Fibroblast of lung (primary cell): ENCODE data around the gene GGA3.

ENCODE experiments used
- CTCF ChIP-seq, 2 donors: IDR thresholded peaks in 1 of 2; conservative IDR thresholded peaks in 1 of 2; 1 replicate in 1 of 2; 2 replicates in 1 of 2; pipeline ENCODE4 v1.5.1; 2011 to 2012; ENCODE audit warnings: low read length in 2 of 2, control low read depth in 1 of 2, inconsistent platforms in 1 of 2, low read depth in 1 of 2, mild to moderate bottlenecking in 1 of 2
- EZH2 ChIP-seq: IDR thresholded peaks from 2 replicates; pipeline ENCODE4 v1.5.1; 2012; ENCODE audit warnings: low read length, control low read depth, mild to moderate bottlenecking; ENCODE audit errors: missing control alignments

DNA sequence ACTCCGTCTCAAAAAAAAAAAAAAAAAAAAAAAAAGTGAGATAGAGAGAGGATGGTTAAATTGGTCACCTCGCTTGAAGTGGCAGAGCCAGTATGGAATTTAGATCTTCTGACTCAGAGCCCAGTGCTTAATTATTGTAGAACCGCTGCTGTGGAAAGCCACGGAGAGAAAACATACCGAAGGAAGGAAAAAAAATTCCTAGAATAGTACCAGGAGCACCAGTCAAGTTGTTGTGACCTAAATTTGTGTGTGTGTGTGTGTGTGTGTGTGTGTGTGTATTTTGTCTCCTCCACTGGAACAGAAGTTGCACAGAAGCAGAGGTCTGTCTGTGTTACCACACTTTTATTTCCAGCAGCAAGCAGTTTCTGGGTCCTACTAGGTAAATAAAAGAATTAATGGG is 66.5 kb downstream of the GGA3 start:
- TF ChIP-seq CTCF (conservative IDR thresholded peaks at IDR 0.05 in 1 of 2, IDR thresholded peaks at IDR 0.05 in 1 of 2; ENCODE audit: low read depth in 1 of 2, low read length in 2 of 2) (no peak), EZH2 (no peak)
